GM20431 (cell line): ENCODE results near the gene TECTA.

Experiments
- in situ Hi-C: fragments of 300-500 bp; cut with MseI, MboI; formaldehyde crosslinking; loops from one replicate; pipeline ENCODE4 v1.15.0; 2020; ENCODE audit warnings: low sequenced_read_pairs; ENCODE audit not compliant: unreplicated experiment

TECTA gene

DNA sequence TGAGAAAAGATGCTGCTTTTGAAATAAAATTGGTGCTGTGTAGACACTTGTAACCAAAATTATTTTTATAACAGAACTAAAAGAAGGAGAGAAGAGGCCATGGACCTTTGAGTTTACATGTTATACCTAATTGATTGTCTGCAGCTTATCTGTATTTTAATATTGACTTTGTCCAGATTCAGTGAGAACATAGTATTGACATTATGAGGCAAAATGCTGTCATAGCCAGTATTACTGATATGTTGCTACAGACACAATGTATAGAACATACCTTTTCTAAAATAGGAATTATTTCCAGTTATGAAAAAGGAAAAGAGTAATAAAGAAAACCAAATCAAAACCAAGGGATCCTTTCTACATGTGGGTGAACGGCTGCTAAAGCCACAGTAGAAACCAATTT, 11.5 kb upstream of the TECTA start:
- in situ Hi-C loops: no loop called here

DNA sequence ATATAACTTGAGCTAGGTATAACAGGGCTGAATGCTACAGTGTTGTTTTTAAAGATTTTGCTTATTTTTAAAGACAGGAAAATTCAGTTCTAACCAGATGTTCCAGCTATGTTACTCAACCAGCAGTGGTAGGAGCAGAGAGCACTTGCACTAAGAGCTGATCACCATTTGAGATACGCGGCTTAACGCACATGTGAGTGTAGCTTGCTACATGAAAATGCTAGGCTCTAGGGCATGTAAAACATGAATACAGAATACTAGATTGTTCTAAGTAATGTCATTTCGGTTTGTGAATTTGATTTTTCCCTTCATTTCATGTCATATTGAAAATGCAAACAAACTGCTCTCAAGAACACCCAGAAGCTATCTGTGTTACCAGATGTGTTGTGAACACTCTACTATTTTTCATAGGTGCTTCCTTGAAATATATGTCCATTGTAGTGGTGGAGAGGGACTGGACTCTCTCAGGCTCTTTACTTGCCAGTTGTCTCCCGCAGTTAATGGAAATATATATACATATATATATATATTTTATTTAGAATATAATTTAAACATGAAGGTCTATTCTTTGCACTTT, 10.8 kb upstream of the TECTA start:
- in situ Hi-C loops: no loop called here

DNA sequence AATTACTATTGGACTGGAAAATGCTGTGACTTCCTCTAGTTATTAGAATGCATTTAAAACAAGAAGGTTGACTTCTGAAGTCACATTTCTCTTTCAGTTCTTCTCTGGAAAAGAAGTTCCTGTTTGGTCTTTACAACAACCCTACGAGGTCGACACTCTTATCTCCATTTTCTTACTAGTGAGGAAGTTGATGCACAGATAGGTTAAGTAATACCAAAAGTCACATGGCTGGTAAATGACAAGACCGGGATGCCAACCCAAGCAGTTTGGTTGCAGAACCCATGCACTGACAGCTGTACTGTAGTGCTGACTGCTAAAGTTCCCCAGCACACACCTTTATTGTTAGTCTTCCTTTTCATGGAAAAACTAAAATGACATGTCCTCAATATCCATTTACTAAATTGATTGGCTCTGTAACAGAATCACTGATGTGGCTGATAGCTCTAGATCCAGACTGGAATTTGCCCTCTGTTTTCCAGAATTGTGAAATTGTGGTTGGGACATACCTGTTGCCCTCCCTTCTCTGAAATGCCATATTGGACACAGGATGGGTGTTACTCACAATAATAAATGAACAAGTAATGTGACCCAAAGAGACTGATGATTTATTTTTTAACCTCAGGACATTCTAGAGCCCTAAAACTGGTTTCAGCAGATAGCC, 9.4 kb upstream of the TECTA start:
- in situ Hi-C loops: no loop called here

DNA sequence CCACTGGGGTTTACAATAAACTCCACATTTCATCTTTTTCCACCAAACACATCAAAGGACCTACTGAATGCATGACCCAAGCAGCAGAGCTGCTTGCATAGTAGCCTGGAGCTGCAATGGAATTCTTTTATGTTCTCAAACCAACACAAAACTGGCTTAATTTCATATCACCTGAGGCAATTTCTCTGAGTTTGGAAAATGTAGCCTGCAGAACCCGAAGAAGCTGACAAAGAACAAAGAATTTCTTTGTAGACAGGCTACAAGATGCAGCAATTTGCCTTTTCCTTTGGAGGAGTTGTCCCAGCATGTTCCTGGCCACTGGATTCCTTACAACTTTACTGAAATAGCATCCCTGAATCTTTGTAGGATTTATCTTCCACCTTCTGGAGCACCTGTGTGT, 5.5 kb upstream of the TECTA start:
- in situ Hi-C loops: no loop called here

DNA sequence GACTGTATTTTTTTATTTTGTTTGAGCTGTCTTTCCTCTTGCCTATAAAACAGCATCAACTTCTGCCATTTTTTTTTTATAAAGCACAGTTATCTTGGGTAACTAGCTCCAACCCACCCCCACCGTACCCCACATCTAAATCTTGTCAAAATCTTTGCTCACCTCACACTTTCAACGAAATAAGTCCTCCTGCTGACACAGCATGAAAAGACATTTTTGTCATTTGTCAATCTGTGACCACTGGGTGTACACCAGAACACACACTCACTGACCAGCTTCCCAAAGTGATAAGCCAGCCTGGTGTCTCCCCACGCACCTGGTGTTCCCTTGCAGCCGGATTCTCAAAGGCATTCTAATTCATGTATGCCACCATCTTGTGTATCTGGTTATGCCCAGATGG, 1.7 kb upstream of the TECTA start:
- in situ Hi-C loops: no loop called here

DNA sequence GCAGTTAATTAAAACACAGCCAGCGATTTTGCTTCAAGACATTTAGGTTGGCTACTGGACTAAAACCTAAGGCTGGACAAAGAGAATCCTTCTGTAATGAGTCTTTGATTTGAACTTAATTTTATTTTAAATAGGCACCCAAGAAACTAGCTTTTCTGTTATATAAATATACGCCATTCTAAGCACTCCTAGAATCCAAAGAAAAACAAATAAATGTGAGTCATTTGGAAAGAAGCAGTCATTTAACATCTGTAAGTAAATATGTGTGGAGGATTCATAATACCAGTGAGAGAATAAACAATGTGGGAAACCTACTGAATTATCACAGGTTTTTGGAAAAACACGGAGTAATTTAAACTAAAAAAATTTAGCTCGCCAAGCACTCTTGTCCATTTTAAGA, 1.2 kb upstream of the TECTA start:
- in situ Hi-C loops: loop anchor here (25.0 kb wide), 1 partner anchor 588 kb away; the partner anchor contains the start of gene GRIK4

DNA sequence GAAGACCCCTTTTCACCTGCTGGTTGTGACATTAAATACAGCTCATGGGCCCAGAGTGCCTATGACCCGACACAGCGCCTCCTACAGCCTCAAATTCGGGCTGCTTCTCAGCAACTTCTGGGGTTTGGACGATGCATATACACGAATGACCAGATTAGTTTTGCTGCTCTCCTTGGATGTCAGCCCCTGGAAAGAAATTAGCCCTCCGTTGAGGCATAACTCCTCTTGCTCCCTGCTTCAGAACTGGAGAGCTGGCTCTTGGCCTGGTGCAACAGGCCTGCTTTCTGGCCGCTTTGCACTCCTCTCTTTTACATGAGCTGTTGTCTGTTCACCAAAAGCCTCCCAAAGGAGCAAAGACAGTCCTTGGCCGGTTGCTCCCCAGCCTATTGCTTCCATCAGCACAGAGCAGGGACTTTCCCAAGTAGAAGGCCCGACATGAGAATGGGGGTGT, 3.3 kb downstream of the TECTA start:
- in situ Hi-C loops: loop anchor here (25.0 kb wide), 1 partner anchor 592 kb away; the partner anchor contains the start of gene GRIK4

DNA sequence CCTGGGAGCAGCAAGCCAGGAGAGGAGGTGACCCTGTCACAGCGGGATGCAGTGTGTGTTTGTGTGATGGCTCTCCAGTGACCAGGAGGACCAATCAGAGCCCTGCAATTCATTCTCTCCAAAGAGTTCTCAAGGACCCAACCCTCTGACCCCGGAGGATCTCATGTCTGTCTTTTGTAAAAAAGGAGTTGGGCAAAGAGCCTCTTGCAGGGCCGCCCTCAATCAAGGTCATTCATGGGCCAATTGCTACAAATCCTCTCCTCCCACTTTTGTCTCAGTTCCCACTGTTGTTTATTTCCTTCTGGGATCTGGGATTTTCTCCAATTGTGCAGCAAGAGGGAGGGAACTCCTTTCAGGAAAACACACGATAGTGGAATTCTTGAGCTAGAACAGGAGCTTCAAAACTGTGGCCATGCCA, 4.0 kb downstream of the TECTA start:
- in situ Hi-C loops: loop anchor here (25.0 kb wide), 1 partner anchor 593 kb away; the partner anchor contains the start of gene GRIK4

DNA sequence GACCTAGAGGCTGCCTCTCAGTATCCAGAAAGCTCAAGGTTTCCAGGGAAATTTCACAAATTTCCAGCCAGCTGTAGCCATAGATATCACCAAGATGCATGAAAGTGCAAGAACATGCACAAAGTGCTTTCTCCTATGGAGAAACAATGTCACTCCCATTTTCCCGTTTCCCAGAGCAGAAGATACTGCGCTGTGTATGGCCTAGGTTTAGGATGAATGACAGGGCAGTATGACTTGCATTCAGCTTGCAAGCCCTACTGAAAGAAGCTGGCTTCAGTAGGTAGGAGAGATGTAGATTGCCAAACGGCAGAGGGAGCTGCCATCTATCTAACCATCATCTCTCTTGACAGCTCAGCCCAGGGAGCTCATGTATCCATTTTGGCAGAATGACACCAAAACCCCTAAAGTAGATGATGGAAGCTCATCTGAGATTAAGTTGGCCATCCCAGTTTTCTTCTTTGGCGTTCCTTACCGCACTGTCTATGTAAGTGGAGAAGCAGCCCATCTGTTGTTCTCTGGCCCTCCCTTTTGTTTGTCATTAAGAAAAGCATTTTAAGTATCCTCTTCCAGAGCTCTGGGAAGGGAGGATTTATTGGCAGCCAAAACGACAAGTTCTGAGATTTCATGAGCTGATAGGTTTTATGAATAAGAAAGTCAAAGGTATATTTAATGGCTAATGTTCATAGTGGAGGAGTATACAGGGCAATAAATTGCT, 4.6 kb downstream of the TECTA start:
- in situ Hi-C loops: loop anchor here (25.0 kb wide), 1 partner anchor 593 kb away; the partner anchor contains the start of gene GRIK4

DNA sequence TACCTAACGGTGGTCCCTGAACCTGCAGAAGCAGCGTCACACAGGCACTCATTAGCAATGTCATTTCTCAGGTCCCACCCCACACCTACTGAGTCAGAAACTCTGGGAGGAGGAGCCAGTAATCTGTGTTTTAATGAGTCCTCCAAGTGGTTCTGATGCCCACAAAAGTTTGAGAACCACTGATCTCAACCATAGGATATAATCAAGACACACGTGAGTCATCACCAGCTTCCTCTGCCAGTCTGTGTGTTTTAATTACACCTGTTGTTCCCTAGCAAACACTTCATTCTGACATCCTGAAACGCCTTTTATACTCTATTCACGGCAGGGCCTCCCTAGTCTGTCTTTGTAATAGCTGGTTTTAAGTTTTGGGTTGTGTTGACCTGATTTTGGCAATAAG, 5.8 kb downstream of the TECTA start:
- in situ Hi-C loops: loop anchor here (25.0 kb wide), 1 partner anchor 595 kb away; the partner anchor contains the start of gene GRIK4

DNA sequence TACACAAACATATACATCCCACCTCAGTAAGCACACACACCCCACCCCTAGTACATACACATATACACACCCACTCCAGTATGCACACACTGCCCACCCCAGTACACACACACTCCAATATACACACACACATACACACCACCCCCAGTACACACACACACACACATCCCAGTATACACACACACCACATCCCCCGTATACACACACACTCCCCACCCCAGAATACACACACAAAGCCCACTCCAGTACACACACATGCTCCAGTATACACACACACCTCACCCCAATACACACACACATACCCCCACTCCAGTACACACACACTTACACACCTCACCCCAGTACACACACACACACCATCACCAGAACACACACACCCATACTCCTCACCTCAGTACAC, 7.4 kb downstream of the TECTA start:
- in situ Hi-C loops: loop anchor here (25.0 kb wide), 1 partner anchor 596 kb away; the partner anchor contains the start of gene GRIK4

DNA sequence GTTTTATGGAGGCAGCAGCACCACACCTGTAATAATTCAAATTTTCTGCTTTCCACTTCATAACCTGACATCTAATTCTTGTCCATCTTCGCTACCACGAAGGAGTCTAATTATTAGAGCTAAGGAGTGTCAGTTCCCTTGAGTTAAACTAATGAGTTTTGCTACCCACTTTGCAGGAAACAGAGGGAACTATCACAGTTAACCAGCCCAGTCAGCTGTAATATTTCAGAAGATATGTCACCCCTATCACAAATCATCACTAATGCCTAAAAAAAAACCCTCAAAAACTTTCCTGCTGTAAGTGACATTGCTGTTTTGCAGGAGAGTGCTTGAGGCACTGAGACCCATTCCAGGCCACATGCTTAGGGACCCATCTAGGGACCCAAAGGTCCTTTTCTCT, 8.4 kb downstream of the TECTA start:
- in situ Hi-C loops: loop anchor here (25.0 kb wide), 1 partner anchor 597 kb away; the partner anchor contains the start of gene GRIK4

DNA sequence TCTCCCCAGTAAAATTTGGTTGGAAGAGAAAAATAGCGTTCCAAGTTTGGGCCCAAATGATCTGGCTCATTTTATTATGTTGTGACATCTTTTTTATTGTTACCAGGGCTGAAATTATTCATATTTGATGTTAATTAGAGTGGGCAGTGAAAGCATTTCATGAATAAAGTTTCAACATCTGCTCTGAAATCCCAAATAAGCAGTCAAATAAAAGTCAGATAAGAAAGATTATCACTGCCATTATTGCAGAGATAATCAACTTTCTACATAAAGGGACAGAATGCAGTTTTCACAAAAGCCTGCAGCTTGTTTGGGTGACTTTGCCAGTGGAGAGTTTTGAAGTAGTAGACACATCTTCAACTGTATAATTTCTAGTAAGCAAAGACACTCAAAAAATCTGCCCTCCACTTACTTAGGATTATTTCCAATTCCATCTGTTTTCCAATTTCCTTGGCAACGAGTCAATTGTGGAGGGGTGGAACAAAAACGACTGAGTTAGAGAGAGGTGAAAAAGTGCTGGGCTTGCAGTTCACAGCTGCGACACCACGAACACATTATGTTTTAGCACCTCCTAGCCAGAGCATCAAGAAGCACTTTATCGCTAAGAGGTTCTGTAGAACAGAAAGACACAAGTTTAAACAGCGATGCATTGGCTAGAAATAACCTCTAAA, 9.0 kb downstream of the TECTA start:
- in situ Hi-C loops: loop anchor here (25.0 kb wide), 1 partner anchor 598 kb away; the partner anchor contains the start of gene GRIK4

DNA sequence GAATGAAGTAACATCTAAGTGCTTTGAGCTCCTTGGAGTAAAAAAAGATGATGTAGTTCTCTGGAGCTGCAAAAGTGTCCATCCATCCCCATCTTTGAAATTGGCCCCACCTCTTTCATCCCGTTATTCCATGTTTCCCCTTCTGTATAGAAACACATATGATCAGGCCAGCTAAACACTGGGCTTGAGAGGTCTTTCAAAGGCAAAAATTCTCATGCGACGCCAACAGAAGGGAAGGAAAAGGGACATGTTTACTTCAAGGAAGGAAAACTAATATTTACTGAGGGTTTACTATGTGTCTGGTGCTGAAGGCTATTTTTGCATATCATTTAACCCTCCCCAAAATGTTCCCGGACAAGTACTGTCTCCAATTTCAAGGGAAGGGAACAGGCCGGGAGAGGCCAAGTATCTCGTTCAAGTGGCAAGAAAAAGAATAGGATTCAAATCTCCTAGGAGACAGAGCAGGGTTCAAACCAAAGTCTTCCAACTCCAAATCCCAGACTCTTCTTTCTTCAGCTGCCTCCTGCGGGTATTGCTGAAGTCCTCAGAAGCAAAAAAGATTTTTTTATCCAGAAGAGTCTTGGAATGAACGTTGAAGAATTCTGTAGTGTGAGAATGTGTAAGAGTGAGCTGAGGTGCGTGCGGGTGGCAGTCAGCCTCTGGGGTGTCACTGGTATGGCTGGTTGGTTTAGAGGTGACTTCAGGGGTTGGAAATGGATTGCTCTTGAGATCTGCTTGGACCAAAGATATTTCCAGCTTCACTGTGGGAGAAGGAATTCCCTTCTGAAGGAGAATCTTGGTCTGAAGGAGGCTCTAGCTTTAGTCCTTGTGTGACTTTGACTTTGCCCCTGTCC, 10.1 kb downstream of the TECTA start:
- in situ Hi-C loops: loop anchor here (25.0 kb wide), 1 partner anchor 599 kb away; the partner anchor contains the start of gene GRIK4

DNA sequence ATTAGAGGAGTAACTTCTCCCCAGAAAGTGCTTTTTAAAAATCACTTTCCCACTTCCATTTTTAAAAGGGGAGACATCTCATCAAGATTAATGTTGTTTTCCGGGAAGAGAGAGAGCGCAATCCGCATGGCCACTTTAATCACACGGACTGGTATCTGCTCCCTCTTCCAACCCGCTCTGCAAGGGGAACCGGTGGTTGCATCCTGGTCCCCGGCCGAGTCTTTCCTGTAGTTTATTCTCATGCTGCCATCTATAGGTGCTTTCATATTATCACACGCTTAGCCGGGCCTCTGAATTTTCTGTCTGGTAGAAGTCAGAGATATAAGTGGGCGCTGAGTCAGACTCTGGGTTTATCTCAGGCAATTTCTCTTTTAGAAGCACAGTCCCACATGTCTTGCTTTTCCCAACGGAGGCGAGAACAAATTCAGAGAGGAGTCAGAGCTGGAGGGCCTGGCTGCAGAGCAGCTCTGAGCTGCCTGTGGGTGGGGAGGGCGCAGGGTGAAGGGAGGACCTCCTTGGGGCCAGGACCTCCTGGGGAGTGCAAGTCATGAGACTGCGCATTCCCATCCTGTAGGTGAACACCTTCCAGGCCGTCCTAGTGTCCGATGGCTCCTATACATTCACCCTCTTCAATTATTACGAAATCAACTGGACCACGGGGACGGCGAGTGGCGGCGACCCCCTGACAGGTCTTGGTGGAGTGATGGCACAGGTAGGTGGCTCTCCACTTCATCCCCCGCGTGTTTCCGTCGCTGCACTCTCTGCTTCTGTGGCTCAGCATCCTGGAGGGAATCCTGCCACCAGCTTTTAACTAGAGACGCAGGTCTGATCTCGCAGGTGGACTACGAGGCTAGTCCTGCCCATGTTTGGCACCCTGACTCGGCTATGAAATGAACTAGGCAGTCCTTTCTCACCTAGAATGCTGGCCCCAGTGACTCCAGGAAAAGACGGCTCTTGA, 11.7 kb downstream of the TECTA start:
- in situ Hi-C loops: loop anchor here (25.0 kb wide), 1 partner anchor 600 kb away; the partner anchor contains the start of gene GRIK4

DNA sequence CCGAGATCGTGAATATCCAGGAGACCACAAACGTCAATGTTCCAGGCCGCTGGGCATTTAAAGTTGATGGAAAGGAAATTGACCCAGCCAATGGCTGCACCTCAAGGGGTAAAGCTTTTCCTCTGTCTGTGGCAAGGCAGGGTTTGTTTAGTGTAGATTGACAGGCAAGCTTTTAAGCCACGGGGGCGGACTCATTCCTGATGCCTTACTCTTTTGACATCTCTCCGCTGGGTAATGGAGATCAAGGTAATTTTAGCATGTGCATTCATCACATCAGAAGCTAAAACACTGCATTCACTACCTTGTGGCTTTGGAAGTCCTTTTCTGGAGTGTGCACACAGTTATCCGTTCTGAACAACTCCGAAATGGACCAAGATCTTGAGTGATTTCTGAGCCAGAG, 12.6 kb downstream of the TECTA start:
- in situ Hi-C loops: loop anchor here (25.0 kb wide), 1 partner anchor 601 kb away; the partner anchor contains the start of gene GRIK4

DNA sequence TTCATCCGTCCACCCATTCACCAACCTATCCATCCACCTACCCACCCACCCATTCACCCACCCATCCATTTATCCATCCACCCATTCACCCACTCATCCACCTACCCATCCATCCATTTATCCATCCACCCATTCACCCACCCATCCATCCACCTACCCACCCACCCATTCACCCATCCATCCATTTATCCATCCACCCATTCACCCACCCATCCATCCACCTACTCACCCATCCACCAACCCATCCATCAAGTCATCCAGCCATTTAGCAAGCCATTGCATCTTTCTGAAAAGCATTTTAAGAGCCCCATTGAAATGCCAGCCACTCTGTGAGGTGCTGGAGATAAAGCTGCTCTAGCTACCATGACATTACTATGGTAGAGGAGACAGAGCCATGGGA, 14.0 kb downstream of the TECTA start:
- in situ Hi-C loops: loop anchor here (25.0 kb wide), 1 partner anchor 603 kb away; the partner anchor contains the start of gene GRIK4

DNA sequence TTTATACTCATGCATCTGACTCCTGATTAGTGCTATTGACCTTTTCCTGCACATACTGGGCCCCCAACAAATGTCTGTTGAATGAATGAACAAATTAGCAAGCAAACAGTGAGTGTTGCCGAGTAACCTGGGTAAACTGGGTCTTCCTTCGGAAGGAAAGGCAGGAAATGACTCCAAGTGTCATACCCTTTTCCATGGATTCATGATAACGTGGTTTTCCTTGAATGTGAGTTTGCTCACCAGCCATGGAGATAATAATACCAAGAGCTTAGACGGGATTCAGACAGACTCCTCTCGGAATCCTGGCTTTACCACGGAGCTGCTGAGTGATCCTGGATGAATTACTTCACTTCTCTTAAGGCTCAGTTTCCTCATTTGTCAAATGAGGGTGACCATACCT, 16.7 kb downstream of the TECTA start:
- in situ Hi-C loops: loop anchor here (25.0 kb wide), 1 partner anchor 605 kb away; the partner anchor contains the start of gene GRIK4
